ENCODE results near the gene NRROS.

Gene NRROS

DNA sequence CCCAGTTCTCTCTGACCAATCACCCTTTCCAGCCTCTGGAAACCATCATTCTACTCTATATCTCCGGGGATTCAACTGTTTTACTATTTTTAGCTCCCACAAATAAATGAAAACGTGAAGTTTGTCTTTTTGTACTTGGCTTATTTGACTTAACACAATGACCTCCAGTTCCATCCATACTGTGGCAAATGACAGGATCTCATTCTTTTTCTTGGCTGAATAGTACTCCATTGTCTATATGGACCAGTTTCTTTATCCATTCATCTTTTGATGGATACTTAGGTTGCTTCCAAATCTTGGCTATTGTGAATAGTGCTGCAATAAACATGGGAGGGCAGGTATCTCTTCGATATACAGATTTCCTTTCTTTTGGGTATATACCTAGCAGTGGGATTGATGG lies 34.1 kb downstream of the NRROS start:
- H3K4me1 Mint-ChIP-seq: peaks cover 39% of the 10 kb centered on the region
- H3K36me3 Mint-ChIP-seq: peaks cover 11% of the 10 kb centered on the region
- H3K27me3 Mint-ChIP-seq: no peaks in the 10 kb centered on the region
- peaks cover 3% of the 10 kb centered on the region for H3K9me3 Mint-ChIP-seq
- H3K27ac Mint-ChIP-seq: no peak overlapping the region
- ATAC-seq: no peak
- H3K4me3 Mint-ChIP-seq: no peak overlapping the region

- ATAC-seq: no peak
- H3K27ac Mint-ChIP-seq: peak overlapping the region; percentile 40
- H3K4me1 Mint-ChIP-seq: peaks cover 12% of the 10 kb centered on the region
- H3K27me3 Mint-ChIP-seq: no peaks in the 10 kb centered on the region
- peaks cover 3% of the 10 kb centered on the region for H3K9me3 Mint-ChIP-seq
- no peak overlapping the region for H3K4me3 Mint-ChIP-seq
- peaks cover 13% of the 10 kb centered on the region for H3K36me3 Mint-ChIP-seq
Measured at GRCh38 chr3:196677353-196677752, 37.9 kb downstream of the NRROS start.

DNA sequence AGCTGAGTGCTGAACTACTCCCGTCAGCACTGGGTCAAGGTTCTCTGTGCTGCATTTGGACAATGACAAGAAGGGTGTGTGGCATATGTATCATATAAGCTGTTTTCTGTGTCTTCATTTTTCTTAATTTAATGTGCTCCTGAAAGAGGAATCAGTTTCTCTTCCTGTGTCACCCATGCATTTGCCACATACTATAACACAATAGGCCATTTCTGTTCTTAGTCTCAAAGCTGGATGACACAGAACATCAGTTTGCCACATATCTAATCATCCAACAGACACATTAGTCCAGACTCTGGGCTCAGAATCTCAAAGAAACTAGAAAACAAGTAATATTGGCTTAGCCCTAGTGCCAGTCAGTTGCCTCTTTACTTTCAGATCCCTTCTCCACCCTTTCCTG lies 38.4 kb downstream of the NRROS start:
- Mint-ChIP-seq H3K36me3 (peaks cover 15% of the 10 kb centered on the region), H3K4me1 (peaks cover 12% of the 10 kb centered on the region), H3K27me3 (no peaks in the 10 kb centered on the region), H3K27ac (peak overlapping the region; percentile 40), H3K9me3 (peaks cover 3% of the 10 kb centered on the region), H3K4me3 (no peak overlapping the region)
- no peak for ATAC-seq

DNA sequence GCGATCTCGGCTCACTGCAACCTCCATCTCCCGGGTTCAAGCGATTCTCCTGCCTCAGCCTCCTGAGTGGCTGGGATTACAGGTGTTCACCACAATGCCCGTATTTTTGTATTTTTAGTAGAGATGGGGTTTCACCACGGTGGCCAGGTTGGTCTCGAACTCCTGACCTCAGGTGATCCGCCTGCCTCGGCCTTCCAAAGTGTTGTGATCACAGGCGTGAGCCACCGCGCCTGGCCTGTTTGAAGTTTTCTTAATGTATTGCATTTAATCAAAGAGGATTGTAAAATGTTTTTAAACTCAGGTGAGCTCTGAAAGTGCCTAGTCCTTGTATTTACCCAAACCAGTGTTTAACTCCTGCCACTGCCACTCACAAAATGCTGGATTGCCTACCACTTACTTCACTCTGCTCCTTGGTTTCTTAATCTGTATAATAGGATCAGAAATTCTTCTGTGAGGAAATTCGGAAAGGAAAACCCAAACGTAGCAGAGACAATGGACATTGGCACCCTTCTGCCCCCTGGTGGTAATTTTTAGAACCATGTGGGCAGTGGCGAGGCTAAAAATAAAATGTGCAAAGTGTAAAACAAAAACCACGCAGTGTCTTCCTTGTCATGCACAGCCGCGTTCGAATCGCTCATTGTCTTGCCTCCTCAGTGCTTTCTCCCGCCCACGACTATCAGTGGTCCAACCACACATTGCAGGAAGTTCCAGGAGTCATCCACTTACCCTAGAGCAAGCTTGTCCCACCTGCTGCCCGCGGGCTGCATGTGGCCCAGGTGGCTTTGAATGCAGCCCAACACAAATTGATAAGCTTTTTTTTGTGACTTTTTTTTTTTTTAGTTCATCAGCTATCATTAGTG lies 45.3 kb downstream of the NRROS start:
- H3K27me3 Mint-ChIP-seq: no peaks in the 10 kb centered on the region
- peaks cover 40% of the 10 kb centered on the region for H3K4me1 Mint-ChIP-seq
- peak overlapping the region; percentile 22 for H3K4me3 Mint-ChIP-seq
- H3K27ac Mint-ChIP-seq: peak overlapping the region; percentile 49
- ATAC-seq: peak; percentile 97
- peaks cover 12% of the 10 kb centered on the region for H3K36me3 Mint-ChIP-seq
- H3K9me3 Mint-ChIP-seq: peaks cover 2% of the 10 kb centered on the region

DNA sequence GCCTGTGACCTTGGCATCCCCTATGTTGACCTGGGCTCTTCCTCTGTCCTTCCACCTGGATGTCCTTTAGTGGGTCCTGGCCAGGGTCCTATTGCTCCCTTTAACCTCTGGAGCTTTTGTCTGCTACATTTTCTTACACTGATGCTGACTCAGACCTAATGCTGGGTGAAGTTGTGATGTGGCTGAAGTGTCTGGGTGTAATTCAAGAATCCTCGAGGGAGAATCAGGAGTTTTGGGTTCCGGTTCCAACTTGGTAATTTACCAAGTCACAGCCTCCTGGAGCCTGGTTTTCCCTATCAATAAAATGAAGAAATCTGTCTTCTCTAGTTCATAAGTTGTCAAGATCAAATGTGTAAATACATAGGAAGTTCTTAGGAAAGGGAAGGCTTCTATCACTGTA lies 46.9 kb downstream of the NRROS start:
- no peak for ATAC-seq
- Mint-ChIP-seq H3K9me3 (peaks cover 2% of the 10 kb centered on the region), H3K4me1 (peaks cover 47% of the 10 kb centered on the region), H3K27me3 (no peaks in the 10 kb centered on the region), H3K27ac (peak overlapping the region; percentile 11), H3K4me3 (no peak overlapping the region), H3K36me3 (peaks cover 12% of the 10 kb centered on the region)

DNA sequence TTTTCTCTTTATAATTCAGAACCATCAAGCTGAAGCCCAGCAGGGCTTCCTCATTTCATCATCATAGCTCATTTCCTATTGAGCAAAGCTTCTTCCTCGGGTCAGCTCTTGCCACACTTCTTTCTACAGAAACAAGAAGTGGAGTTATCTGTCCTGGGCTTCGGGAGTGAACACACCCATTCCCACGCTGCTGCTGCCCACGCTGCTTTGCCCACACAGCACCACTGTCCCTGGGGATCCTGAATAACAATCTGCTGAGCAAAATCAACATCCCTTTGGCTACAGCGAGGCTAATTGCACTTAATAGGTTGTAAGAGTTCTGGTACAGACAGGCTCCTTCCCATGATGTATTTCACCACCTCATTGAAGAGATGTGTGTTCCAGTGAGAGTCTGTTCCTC lies 48.9 kb downstream of the NRROS start:
- H3K4me1 Mint-ChIP-seq: peaks cover 47% of the 10 kb centered on the region
- H3K27ac Mint-ChIP-seq: peak overlapping the region; percentile 4
- H3K27me3 Mint-ChIP-seq: no peaks in the 10 kb centered on the region
- ATAC-seq: peak; percentile 40
- no peaks in the 10 kb centered on the region for H3K36me3 Mint-ChIP-seq
- no peaks in the 10 kb centered on the region for H3K9me3 Mint-ChIP-seq
- no peak overlapping the region for H3K4me3 Mint-ChIP-seq

- no peaks in the 10 kb centered on the region for H3K27me3 Mint-ChIP-seq
- H3K4me3 Mint-ChIP-seq: no peak overlapping the region
- peaks cover 39% of the 10 kb centered on the region for H3K4me1 Mint-ChIP-seq
- H3K27ac Mint-ChIP-seq: no peak overlapping the region
- ATAC-seq: no peak
- no peaks in the 10 kb centered on the region for H3K36me3 Mint-ChIP-seq
- H3K9me3 Mint-ChIP-seq: no peaks in the 10 kb centered on the region
Measured at GRCh38 chr3:196689941-196690660, 50.6 kb downstream of the NRROS start.

GRCh38 chr3:196691386-196691785 lies 51.9 kb downstream of the NRROS start:
- H3K4me3 Mint-ChIP-seq: no peak overlapping the region
- H3K27ac Mint-ChIP-seq: no peak overlapping the region
- ATAC-seq: no peak

GRCh38 chr3:196694202-196694638 lies 54.7 kb downstream of the NRROS start:
- Mint-ChIP-seq H3K27ac (no peak overlapping the region), H3K9me3 (no peaks in the 10 kb centered on the region), H3K4me1 (peaks cover 28% of the 10 kb centered on the region), H3K4me3 (no peak overlapping the region), H3K36me3 (no peaks in the 10 kb centered on the region), H3K27me3 (no peaks in the 10 kb centered on the region)
- no peak for ATAC-seq

More at GRCh38 chr3:196691386-196691785, 51.9 kb downstream of the NRROS start:
- no peaks in the 10 kb centered on the region for H3K9me3 Mint-ChIP-seq
- H3K4me1 Mint-ChIP-seq: peaks cover 33% of the 10 kb centered on the region
- H3K27me3 Mint-ChIP-seq: no peaks in the 10 kb centered on the region
- no peaks in the 10 kb centered on the region for H3K36me3 Mint-ChIP-seq

DNA sequence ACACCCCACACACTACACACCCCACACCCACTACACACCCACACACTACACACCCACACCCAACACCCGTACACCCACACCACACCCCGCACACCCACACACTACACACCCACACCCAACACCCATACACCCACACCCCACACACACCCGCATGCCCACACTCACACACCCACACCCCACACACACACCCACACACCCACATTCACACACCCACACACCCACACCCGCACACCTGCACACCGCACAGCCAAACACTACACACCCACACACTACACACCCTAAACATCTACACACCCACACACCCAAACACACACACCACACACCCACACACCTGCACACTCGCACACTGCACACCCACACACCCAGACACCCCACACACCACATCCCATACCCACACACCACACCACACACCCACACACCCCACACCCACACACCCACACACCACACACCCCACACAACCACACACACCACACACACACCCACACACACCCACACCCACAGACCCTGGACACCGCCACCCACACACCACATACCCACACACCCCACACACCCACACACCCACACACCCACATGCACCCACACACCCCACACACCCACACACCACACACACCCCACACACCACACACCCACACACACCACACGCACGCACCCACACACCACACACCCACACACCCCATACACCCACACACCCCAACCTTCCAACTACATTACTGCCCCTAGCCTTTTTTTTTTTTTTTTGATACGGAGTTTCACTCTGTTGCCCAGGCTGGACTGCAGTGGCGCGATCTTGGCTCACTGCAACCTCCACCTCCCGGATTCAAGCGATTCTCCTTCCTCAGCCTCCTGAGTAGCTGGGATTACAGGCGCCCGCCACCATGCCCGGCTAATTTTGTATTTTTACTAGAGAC lies 55.7 kb downstream of the NRROS start:
- Mint-ChIP-seq H3K4me1 (peaks cover 23% of the 10 kb centered on the region), H3K27me3 (no peaks in the 10 kb centered on the region), H3K4me3 (peak overlapping the region; percentile 34), H3K36me3 (no peaks in the 10 kb centered on the region), H3K9me3 (no peaks in the 10 kb centered on the region), H3K27ac (peak overlapping the region; percentile 81)
- ATAC-seq: peak; percentile 76

DNA sequence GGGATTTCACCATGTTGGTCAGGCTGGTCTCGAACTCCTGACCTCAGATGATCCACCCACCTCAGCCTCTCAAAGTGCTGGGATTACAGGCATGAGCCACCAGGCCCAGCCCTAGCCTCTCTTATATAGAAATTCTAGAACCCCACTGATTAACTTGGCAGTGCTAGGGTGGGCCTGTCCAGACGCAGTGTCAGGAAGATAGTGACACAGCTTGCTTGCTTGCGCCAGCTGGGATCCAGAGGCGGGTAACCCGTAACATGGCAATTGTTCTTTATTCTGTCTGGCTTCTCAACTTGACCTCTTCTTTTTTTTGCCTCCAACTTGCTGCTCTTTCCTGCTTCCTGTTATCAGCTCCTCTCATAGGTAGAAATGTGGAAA lies 56.3 kb downstream of the NRROS start:
- ATAC-seq: no peak
- no peaks in the 10 kb centered on the region for H3K9me3 Mint-ChIP-seq
- H3K27ac Mint-ChIP-seq: peak overlapping the region; percentile 81
- peaks cover 21% of the 10 kb centered on the region for H3K4me1 Mint-ChIP-seq
- no peaks in the 10 kb centered on the region for H3K27me3 Mint-ChIP-seq
- H3K36me3 Mint-ChIP-seq: no peaks in the 10 kb centered on the region
- peak overlapping the region; percentile 34 for H3K4me3 Mint-ChIP-seq

GRCh38 chr3:196697270-196697669 lies 57.8 kb downstream of the NRROS start:
- H3K9me3 Mint-ChIP-seq: no peaks in the 10 kb centered on the region
- ATAC-seq: peak; percentile 44
- H3K4me3 Mint-ChIP-seq: no peak overlapping the region
- H3K27me3 Mint-ChIP-seq: no peaks in the 10 kb centered on the region
- H3K36me3 Mint-ChIP-seq: no peaks in the 10 kb centered on the region
- peaks cover 21% of the 10 kb centered on the region for H3K4me1 Mint-ChIP-seq
- H3K27ac Mint-ChIP-seq: no peak overlapping the region

DNA sequence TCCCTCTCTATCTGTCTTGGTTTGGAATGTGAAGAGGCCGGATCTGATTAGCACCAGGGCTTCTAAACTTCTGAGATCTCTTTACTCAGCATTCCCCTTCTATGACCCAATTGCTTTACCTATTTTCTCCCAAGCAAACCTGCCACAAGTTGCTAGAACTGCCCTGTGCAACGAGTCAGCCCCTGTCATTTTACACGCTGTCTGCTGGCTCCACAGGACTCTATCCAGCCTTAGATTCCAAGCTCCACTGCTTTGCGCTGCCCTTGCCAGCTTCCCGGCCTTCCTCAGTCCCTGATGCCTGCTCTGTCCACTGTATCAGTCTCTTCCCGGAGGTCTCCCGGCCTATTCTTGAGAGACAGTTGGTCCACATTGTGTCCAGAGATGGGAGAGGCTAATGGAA lies 60.3 kb downstream of the NRROS start:
- Mint-ChIP-seq H3K9me3 (no peaks in the 10 kb centered on the region), H3K36me3 (no peaks in the 10 kb centered on the region), H3K4me3 (no peak overlapping the region), H3K4me1 (peaks cover 21% of the 10 kb centered on the region), H3K27me3 (no peaks in the 10 kb centered on the region), H3K27ac (no peak overlapping the region)
- ATAC-seq: no peak

GRCh38 chr3:196700801-196701200 lies 61.3 kb downstream of the NRROS start:
- H3K9me3 Mint-ChIP-seq: no peaks in the 10 kb centered on the region
- no peaks in the 10 kb centered on the region for H3K27me3 Mint-ChIP-seq
- H3K4me1 Mint-ChIP-seq: peaks cover 11% of the 10 kb centered on the region
- no peak overlapping the region for H3K4me3 Mint-ChIP-seq
- no peak for ATAC-seq
- H3K36me3 Mint-ChIP-seq: no peaks in the 10 kb centered on the region
- no peak overlapping the region for H3K27ac Mint-ChIP-seq

- Mint-ChIP-seq H3K36me3 (peaks cover 8% of the 10 kb centered on the region), H3K27me3 (no peaks in the 10 kb centered on the region), H3K9me3 (no peaks in the 10 kb centered on the region), H3K27ac (no peak overlapping the region), H3K4me1 (peaks cover 12% of the 10 kb centered on the region), H3K4me3 (no peak overlapping the region)
- no peak for ATAC-seq
Measured at GRCh38 chr3:196706327-196706726, 66.8 kb downstream of the NRROS start.
